Left ventricle myocardium superior (tissue), 1 donor: Measurements from ENCODE around the gene ENGASE. TPM values are rescaled to one million over a fixed set of nuclear protein-coding genes. Genes with fewer than 3 reads are reported as not detected.

Experiments
- ATAC-seq: fragments of 200-7000 bp; cut with Tn5 transposase; one replicate; pipeline ENCODE4 v1.9.1; 2020; ENCODE audit warnings: mild to moderate bottlenecking, moderate library complexity
- DNase-seq: peaks from one replicate; pipeline ENCODE4 v3.0.0-alpha.2; 2020
- intact Hi-C: fragments of 100-400 bp; cut with micrococcal nuclease; formaldehyde crosslinking; loops from one replicate; pipeline ENCODE4 v1.11.0; 2022
- total RNA-seq: library from RNA; stranded (reverse); fragmentation: NEBNext Ultra II Directional; extraction: Animal tissue kit (Norgen Biotek cat#: 25700); gene quantifications from one replicate; pipeline ENCODE4 v1.2.1, GENCODE V29; 2021
- donor health status: DM: no; HTN: yes; CAD: no; lungs with severe emphysema.

ENGASE gene
- total RNA-seq, 1 donor from 2014 or later = 32.8 TPM

DNA sequence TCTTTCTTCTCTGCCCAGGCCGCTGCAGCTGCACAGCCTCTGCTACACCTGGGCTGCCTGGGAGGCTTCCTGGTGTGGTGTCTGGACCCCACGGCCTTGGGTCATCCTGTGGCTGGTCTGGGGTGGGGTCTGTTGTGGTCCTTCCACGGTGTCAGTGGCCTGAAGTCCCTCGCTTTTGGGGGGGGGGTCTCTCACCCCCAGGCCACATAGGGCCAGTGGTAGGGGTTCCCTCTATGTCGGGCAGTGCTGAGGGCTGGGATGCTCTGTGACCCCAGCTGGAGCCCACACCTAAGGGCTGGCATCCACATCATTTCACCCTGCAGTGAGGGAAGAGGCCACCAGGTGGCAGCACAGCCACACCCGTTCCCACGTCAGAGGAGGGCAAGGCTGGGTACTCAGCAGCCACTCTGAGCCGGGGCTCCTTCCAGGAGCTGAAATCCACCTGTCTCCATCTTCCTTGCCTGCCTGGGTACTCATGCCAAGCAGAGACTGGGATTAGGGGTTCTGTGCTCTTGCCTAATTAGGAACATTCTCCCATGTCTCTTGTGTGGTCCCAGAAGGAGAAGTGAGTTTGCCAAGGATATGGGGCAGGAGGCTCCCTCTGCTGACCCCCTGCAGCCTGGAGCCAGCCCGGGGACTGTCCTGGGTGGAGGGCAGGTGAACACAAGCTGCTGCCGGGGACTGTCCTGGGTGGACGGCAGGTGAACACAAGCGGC lies 13.0 kb downstream of the ENGASE start:
- DNase-seq = peak; percentile 82
- peak; percentile 69 for ATAC-seq
- intact Hi-C loops = no loop called here

DNA sequence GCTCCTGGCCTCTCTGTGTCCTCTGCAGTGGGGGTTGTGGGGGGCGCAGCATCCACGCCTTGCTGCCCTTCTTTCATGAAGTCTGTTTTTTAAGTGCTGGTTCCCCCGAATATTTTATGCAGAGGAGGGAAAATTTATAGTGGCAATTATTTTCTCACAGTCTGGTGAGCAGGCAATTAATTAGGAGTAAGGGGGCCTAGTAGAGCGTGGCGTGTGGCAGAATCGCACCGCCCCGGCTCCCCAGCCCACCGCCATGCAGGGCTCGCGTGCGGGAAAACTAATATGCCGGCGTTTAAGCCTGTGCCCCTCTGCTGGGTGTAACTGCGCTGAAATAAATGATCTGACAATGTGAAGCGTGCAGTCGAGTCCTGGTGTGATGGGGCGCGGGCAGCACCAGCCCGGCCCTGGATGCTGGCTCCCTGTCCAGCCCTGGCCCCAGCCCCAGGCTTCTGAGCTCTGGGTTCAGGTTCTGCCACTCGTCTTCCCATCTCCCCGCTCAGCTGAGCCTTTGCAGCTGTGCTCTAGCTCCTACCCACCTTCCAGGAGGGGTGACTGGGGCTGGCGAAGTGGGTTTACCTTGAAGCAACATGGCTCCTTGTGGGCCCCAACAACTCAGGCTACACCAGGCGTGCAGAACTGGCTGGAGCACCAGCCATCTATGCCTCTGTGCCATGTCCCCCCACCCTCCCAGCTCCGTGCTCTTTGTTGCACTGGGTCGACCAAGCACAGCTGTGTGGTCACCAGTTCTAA lies 13.8 kb downstream of the ENGASE start:
- ATAC-seq (no peak), DNase-seq (peak; percentile 25)
- intact Hi-C loops = no loop called here

DNA sequence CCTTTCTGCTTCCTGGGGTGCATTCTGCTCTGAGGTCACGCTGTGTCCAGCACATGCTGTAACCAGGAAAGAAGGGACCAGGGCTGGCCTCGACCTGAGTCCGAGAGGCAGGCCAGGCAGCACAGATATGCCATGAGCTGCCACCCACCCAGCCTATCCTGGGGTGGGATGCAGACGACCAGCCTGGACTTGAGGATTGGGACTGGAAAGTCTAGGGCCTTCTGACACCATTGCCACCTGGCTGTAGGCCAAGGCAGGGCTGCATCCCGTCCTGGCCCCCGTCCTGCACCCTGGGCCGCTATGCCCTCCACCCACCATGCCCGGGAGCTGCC lies 14.3 kb downstream of the ENGASE start:
- intact Hi-C loops = no loop called here
- DNase-seq = no peak
- no peak for ATAC-seq

DNA sequence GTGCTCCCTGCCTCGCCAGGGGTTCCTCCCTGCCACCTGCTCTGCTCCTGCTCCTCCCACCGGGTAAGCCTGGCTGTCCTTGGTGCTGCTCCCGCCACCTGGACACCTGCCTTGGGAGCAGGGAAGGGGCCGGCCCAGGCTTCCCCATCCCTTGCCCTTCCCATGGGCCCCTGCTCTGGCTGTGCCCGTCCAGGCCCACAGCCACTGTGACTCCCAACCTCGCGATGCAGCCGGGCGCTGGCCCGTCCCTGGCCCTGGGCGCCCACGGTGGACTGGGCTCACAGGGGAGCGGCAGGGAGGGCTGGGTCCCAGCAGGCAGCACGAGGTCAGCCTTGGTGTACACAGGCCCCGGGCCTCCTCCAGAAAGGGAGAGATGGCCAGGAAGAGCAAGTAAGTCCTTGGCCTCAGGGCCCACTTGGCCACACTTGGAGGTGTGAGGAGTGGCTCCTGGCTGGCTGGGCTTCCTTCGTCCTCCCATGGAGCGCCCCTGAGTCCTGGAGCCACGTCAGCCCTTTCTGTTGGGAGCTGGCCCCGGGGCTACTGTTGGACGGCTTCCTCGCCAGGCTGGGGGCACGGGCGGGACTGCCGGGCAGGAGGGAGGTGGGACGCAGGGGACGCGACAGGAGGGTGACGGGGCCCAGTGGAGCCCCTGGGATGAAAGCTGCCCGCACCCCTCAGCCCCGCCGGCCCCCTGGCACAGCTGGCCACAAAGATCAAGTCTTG lies 15.3 kb downstream of the ENGASE start:
- DNase-seq (no peak), ATAC-seq (peak; percentile 3)
- intact Hi-C loops = loop anchor here (10.0 kb wide), 1 partner anchor 305 kb away; no protein-coding TSS in a partner anchor

DNA sequence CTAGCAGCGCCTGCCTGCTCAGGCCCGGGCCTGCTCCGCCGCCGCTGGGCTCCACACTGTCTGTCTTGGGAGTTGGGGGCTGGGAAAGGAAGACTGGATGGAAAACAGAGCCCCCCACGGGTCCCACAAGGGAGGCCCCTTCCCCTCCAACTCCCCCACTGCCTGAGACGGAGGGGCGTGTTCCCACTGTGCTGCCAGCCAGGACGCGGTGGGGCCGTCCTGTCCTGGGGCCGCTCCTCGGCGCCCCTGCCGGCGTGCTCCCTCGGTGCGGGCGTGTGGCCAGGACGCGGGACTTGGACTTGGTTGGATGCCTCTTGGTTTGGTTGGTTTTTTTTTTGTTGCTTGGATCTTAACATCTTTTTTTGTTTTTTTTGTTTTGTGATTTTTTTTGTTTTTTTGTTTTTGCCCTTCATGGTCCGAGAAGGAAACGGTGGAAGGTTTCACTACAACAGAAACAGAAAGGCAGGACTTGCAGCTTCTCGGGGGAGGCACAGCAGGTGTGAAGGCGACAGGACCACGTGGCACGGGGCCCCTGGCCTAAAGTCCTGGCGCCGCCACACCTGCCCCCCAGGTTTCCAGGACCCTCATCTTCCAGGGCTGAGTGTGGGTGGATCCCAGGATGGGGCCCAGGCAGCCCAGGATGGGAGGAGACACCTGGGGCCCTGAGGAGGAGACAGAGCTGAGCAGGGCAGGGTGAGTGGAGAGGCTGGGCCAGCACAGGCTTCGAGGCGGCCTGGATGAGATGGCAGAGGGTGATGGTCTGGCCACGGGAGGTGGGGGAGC lies 16.0 kb downstream of the ENGASE start:
- peak; percentile 22 for ATAC-seq
- intact Hi-C loops = loop anchor here (10.0 kb wide), 1 partner anchor 304 kb away; no protein-coding TSS in a partner anchor
- no peak for DNase-seq

DNA sequence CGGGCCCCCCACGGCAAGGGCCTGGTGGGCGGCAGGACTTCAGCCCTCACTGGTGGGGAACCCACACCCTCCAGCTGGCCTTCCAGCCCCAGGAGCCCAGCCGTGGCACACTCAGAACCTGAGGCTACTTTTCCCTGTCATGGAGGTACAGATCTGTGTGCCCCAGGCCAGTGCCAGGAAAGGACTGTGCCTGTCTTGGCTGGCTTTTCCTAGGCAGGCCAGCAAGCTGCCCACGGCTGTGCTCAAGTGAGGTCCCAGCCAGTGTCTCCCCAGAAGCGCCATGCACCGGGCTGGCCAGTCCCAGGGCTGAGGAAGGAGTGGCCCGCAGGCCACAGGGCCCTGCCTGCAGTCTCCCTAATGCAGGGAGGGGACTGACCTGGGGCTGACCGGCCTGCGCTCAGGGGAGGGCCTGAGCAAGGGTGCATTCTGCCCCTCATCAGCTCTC lies 16.6 kb downstream of the ENGASE start:
- no peak for ATAC-seq
- intact Hi-C loops = loop anchor here (10.0 kb wide), 1 partner anchor 304 kb away; no protein-coding TSS in a partner anchor
- no peak for DNase-seq

DNA sequence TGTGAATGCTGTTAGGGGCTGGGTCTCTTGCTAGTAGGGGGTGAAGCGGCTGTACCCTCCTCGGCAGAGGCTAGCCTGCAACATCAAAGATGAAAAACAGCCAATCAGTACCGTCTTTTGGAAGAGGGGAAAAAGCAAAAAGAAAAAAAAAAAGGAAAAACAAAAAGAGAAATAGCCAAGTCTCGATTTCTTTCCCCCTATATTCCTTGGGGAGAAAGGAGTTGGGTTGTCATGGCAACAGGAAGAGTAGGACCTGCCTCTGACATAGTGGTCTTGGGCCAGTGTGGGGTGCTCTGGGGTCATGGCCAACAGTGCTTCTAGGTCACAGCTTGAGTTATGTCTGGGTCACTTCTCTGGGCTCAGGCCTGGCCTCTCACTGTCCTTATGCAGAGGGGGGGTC lies 17.9 kb downstream of the ENGASE start:
- no peak for DNase-seq
- ATAC-seq = no peak
- intact Hi-C loops = loop anchor here (10.0 kb wide), 1 partner anchor 302 kb away; no protein-coding TSS in a partner anchor

DNA sequence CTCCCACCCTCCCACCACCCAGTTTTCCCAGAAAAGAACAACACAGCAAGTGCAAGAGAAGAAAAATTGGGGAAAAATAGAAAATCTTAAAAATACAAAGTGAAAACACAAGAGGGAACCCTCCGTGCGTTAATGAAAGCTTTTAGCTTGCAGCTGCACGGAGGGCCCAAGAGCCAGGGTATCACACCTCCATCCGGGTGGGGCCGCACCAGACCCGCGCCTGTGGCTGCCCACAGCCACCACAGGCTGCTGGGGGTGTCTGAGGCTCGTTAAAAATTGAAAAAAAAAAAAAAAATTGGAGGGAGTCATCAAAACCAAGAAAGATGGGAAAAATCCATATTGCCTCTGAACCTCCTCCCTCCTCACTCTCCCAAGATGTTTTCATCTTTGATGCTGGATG lies 18.6 kb downstream of the ENGASE start:
- ATAC-seq = no peak
- intact Hi-C loops = loop anchor here (10.0 kb wide), 1 partner anchor 302 kb away; no protein-coding TSS in a partner anchor
- no peak for DNase-seq

DNA sequence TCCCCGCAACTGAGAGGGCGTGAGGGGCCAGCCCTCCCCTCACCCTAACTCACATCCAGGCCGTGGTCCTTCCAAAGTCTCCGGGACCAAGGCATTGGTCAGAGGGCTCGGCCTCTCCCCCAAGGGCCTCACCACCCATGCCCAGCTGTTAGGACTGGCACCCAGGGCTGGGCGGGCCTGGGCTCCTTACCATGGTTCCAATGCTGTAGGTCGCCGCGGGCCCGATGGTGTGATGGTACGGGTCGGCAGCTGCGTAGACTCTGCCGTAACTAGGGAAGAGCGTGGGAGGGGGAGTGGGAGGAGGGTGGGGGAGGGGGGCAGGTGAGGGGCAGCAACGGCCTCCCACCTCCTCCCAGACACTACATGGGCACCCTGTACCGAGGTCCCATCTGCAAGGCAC lies 19.6 kb downstream of the ENGASE start:
- ATAC-seq (no peak), DNase-seq (no peak)
- intact Hi-C loops = loop anchor here (10.0 kb wide), 1 partner anchor 301 kb away; no protein-coding TSS in a partner anchor

DNA sequence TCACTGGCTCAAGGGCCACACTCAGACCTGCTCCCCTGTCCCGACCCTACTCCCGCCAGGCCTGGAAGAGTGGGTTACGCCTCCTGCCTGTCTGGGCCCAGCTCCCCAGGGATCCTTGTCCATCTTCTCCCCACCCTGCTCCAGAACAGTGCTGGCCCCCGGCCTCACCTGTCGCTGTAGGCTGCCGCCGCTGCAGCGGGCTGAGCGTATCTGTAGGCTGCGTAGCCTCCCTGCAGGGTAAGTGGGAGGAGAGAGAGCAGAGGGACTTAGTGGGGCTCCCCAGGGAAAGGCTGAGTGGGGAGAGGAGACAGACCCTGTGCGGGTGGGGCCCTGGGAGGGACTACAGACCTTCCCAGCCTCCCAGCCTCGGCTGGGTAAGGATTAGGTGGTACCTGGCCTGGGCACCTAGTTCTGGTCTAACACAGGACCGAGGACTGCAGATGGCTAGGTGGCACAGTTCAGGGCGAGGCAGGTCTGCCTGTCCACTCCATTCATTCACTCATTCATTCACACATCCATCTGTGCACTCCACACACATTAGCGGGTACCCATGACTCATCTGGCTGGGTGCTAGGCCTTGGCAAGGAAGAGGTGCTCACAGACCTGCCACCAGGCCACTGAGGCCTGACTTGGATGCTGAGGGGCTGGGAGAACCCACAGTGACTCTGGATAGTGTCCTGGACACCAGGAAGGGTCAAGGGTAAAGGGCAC lies 20.9 kb downstream of the ENGASE start:
- DNase-seq = no peak
- no peak for ATAC-seq
- intact Hi-C loops = loop anchor here (10.0 kb wide), 1 partner anchor 299 kb away; no protein-coding TSS in a partner anchor

DNA sequence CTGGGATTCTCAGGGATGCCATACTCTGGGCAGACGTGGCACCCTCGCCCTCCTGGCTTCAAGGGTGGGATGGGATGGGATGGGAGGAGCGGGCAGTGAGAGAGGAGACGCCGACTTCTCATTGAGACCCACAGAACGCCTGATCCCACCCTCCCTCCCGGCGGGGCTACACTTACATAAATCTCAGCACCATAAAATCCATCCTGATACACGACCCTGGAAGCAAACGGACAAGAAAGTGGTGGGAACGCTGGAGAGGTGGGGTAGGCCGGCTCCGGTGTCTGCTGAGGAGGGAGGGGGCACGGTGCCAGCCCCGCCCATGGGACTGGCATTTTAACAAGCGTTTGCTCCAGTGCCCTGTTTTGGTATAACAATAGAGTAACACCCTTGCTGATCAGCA lies 21.9 kb downstream of the ENGASE start:
- DNase-seq (no peak), ATAC-seq (no peak)
- intact Hi-C loops = loop anchor here (10.0 kb wide), 1 partner anchor 298 kb away; no protein-coding TSS in a partner anchor

DNA sequence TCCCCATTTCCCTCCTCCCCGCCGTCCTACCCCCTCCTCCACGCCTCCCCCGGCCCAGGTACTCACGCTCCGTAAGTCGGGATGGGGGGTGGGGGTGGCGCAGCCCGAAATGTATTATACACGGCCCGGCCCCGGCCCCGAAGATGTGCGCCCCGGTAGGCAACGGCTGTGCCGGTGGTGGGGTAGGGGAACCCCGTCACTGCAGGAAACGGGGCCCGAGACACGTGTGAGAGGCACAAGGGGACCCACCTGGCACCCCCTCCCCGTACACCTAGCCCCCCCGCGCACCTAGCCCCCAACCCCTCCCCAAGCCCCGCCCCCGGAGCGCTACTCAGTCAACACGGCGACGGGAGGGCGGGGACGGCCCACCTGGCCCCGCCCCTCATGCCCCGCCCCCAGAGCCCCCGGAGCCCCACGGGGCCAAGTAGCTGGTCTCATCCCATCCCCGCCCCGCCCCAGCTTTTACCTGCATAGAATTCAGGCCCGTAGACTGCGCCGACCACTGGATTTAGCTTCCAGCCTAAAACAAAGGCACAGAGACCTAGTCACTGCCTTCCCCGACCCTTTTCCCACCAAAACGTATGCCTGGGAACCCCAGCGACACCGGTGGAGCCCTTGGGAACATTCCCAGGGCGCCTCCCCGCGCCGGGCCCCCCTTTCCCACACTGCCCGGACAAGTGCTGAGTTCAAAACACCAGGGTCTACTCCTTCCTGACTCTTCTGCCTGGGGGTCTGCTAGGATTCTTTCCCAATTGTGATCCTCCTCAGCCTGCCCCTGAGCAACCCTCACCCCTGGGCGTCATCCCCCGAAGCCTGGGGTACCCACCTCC lies 22.8 kb downstream of the ENGASE start:
- ATAC-seq = no peak
- intact Hi-C loops = loop anchor here (10.0 kb wide), 1 partner anchor 297 kb away; no protein-coding TSS in a partner anchor

DNA sequence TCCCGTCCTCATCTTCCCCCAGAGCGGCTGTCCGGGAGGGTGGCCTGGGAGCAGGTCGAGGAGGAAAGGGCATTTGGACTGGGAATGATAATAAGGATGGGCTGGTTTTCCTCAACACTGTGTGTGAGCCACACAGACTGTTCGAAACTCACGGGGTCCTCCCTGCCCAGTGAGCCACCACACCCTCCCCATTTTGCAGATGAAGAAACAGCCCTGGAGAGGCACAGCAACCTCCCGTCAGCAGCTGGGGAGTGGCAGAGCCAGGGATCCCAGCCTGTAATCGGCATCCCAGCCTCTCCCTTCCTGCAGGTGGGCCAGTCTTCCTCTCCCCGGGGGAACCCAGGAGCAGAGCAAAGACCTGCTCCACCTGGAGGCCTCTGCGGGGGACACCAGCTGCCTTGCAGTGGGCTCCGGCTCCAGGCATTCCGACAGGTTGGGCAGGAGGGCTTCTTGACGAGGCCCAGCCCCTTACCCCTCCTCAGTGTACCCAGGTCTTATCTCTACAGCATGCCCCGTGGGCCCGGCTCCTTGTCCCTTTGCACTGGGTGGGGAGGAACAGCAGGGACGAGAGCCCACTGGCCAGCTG lies 23.8 kb downstream of the ENGASE start:
- DNase-seq = no peak
- intact Hi-C loops = loop anchor here (10.0 kb wide), 1 partner anchor 296 kb away; no protein-coding TSS in a partner anchor

More for the DNA sequence above, 22.8 kb downstream of the ENGASE start:
- no peak for DNase-seq

DNA sequence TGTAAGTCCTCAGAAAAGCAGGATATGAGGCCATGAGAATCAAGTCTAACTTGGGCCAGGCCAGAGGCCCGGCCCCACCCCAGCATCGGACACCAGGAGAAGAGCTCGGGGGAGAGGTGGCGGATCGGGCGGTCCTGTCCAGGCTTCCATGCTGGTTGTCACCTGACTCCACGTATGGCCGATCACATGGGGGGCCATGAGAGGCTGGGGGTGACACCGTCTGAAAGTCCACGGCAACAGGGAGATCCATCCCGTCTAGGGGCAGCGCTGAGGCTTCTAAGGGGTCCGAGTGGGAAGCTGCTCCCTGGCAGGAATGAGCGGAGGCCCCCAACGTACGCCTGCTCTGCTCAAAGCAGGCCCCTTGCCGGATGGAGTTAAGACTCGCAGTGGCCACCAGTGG lies 25.8 kb downstream of the ENGASE start:
- intact Hi-C loops = no loop called here
- DNase-seq (no peak), ATAC-seq (no peak)

More for the DNA sequence above, 23.8 kb downstream of the ENGASE start:
- no peak for ATAC-seq

DNA sequence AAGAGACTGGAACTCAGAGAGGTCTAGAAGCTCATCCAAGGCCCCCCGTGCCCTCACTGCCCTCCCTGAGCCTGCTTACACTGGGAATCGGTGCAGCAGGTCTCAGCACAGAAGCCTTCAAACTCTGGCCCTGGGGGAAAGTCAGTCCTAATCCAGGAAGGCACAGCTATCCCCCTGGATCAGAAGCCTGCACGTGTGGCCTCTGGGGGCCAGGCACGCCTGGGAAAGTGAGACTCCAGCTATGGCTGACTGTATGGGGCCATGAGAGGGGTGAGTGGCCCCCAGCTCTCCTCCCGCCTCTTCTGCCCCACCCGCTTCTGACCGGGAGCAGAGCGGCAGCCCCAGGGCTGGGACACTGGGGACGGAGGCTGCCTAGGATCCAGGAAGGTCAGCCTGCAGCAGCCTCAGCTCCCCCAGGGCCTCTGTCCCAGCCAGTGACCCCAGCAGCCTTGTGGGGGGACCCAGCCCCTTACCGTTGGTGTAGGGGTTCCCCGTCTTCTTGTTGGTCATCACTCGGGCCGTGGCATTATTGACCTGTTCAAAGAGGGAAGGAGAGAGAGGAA lies 26.6 kb downstream of the ENGASE start:
- no peak for ATAC-seq
- intact Hi-C loops = no loop called here
- DNase-seq = no peak

DNA sequence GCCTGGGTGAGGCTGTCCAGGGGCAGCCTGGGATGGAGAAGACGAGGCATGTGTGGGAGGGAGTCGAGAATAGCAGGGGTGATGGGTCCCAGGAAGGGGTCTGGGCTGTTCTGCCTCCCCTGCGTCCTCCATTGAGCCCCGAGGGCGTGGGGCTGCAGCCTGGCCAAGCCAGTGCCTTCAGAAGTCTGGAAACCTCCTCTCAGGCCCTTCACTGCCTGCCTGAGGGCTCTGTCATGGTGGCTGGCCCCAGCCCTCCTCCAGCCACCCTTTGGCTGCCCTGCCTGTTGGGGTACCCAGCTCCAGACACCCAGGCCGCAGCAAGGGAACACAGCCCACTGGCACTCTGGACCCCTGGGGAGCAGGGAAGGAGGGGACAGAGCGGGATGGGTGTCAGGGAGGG lies 27.6 kb downstream of the ENGASE start:
- intact Hi-C loops = no loop called here
- ATAC-seq (no peak), DNase-seq (no peak)
